IMR-90 (cell line): ENCODE data around the gene EIF4A3. TPM values are rescaled to one million over a fixed set of nuclear protein-coding genes. Genes with fewer than 3 reads are reported as not detected.

Experiments used
- ATAC-seq: fragments of 200-7000 bp; cut with Tn5 transposase; 2 replicates; pipeline ENCODE4 v1.9.1; 2020; ENCODE audit warnings: low read depth, mild to moderate bottlenecking, moderate library complexity
- BruUV-seq: library from RNA; stranded (reverse); fragments of 400-500 nt; replicated peaks from 2 replicates; lab custom pipeline; 2021; lab: Mats Ljungman, UMichigan
- CTCF ChIA-PET: fragments of 300-600 bp; formaldehyde crosslinking; extraction: SDS; loops from one replicate; lab custom pipeline; 2021; ENCODE audit warnings: antibody characterized with exemption; lab: Yijun Ruan, JAX
- POLR2A ChIA-PET: fragments of 300-600 bp; sonication (Branson Sonifier 250); formaldehyde crosslinking; loops from one replicate; lab custom pipeline; 2022; ENCODE audit warnings: antibody characterized with exemption; ENCODE audit not compliant: unreplicated experiment; lab: Charles Lee
- DNase-seq: peaks from one replicate; pipeline ENCODE4 v3.0.0; 2013
- H2AFZ ChIP-seq: replicated peaks from 2 replicates; pipeline ENCODE3; 2013; ENCODE audit warnings: low read length, mild to moderate bottlenecking; ENCODE audit not compliant: poor library complexity
- H2AK5ac ChIP-seq: 2 replicates; pipeline ENCODE4 v1.6.1; 2013; ENCODE audit warnings: low read depth, low read length, inconsistent platforms
- H2AK9ac ChIP-seq: replicated peaks from 2 replicates; pipeline ENCODE3; 2013; ENCODE audit warnings: mild to moderate bottlenecking, low read depth, low read length, moderate library complexity; ENCODE audit not compliant: poor library complexity
- H2BK120ac ChIP-seq: 2 replicates; pipeline ENCODE4 v1.6.1; 2013; ENCODE audit warnings: low read depth, low read length, inconsistent platforms
- H2BK15ac ChIP-seq: 3 replicates; pipeline ENCODE4 v1.6.1; 2013; ENCODE audit warnings: low read depth, low read length, inconsistent platforms
- H2BK20ac ChIP-seq: 2 replicates; pipeline ENCODE4 v1.6.1; 2013; ENCODE audit warnings: low read depth, mild to moderate bottlenecking, inconsistent platforms, low read length, moderate library complexity
- H2BK5ac ChIP-seq: 2 replicates; pipeline ENCODE4 v1.6.1; 2013; ENCODE audit warnings: mild to moderate bottlenecking, low read depth, low read length, inconsistent platforms; ENCODE audit not compliant: poor library complexity, severe bottlenecking
- H3K14ac ChIP-seq: replicated peaks from 2 replicates; pipeline ENCODE4 v1.6.1; 2013; ENCODE audit warnings: low read depth, low read length, inconsistent platforms
- H3K18ac ChIP-seq: 2 replicates; pipeline ENCODE4 v1.6.1; 2013; ENCODE audit warnings: low read depth, low read length, control low read depth
- H3K23ac ChIP-seq: 2 replicates; pipeline ENCODE4 v1.6.1; 2013; ENCODE audit warnings: low read depth, low read length, inconsistent platforms
- H3K27ac ChIP-seq: 2 replicates; pipeline ENCODE4 v1.5.1; 2013; ENCODE audit warnings: mild to moderate bottlenecking, control low read depth, low read length; ENCODE audit not compliant: insufficient read depth
- H3K27me3 ChIP-seq: 2 replicates; pipeline ENCODE4 v1.6.1; 2013; ENCODE audit warnings: low read length; ENCODE audit not compliant: control insufficient read depth, insufficient read depth
- H3K36me3 ChIP-seq: 2 replicates; pipeline ENCODE4 v1.6.1; 2013; ENCODE audit warnings: low read length, mixed read lengths; ENCODE audit not compliant: control insufficient read depth, insufficient read depth
- H3K4ac ChIP-seq: 2 replicates; pipeline ENCODE4 v1.6.1; 2013; ENCODE audit warnings: low read depth, low read length, inconsistent platforms
- H3K4me1 ChIP-seq: 2 replicates; pipeline ENCODE4 v1.6.1; 2013; ENCODE audit warnings: low read length, mixed read lengths; ENCODE audit not compliant: control insufficient read depth, insufficient read depth
- H3K4me2 ChIP-seq: 2 replicates; pipeline ENCODE4 v1.6.1; 2013; ENCODE audit warnings: low read depth, mild to moderate bottlenecking, control low read depth, low read length, moderate library complexity
- H3K4me3 ChIP-seq: 2 replicates; pipeline ENCODE4 v1.5.1; 2013; ENCODE audit warnings: low read depth, mild to moderate bottlenecking, control low read depth, low read length, moderate library complexity; ENCODE audit not compliant: insufficient read depth
- H3K56ac ChIP-seq: 2 replicates; pipeline ENCODE4 v1.6.1; 2013; ENCODE audit warnings: low read length, inconsistent platforms; ENCODE audit not compliant: insufficient read depth; ENCODE audit errors: extremely low read depth
- H3K79me1 ChIP-seq, 2 experiments: 2 replicates each; pipeline ENCODE4 v1.6.1; 2013; ENCODE audit warnings: low read length in 2 of 2, inconsistent platforms in 1 of 2, low read depth in 1 of 2
- H3K9ac ChIP-seq: 2 replicates; pipeline ENCODE4 v1.6.1; 2013; ENCODE audit warnings: low read depth, low read length, control low read depth
- H3K9me1 ChIP-seq: 2 replicates; pipeline ENCODE4 v1.6.1; 2013; ENCODE audit warnings: low read length, inconsistent platforms; ENCODE audit not compliant: insufficient read depth
- H3K9me3 ChIP-seq: 2 replicates; pipeline ENCODE4 v1.6.1; 2013; ENCODE audit warnings: low read length; ENCODE audit not compliant: control insufficient read depth, insufficient read depth
- H4K20me1 ChIP-seq: 2 replicates; pipeline ENCODE4 v1.6.1; 2013; ENCODE audit warnings: low read length, inconsistent platforms; ENCODE audit not compliant: insufficient read depth
- H4K5ac ChIP-seq: 2 replicates; pipeline ENCODE4 v1.6.1; 2013; ENCODE audit warnings: mild to moderate bottlenecking, low read depth, low read length, control low read depth
- H4K8ac ChIP-seq, 2 experiments: 2 replicates each; pipeline ENCODE4 v1.6.1; 2013; ENCODE audit warnings: low read depth in 2 of 2, low read length in 2 of 2, control low read depth in 1 of 2, inconsistent platforms in 1 of 2
- H4K91ac ChIP-seq: 2 replicates; pipeline ENCODE4 v1.6.1; 2013; ENCODE audit warnings: low read depth, low read length, inconsistent platforms; ENCODE audit not compliant: insufficient read depth
- CEBPB ChIP-seq: IDR thresholded peaks from 2 replicates; pipeline ENCODE4 v1.6.1; 2012; ENCODE audit warnings: low read depth, low read length, improper control_type of control experiment
- WGBS, 2 experiments: methylation state at CpG; one replicate each; pipeline versions ENCODE4 v1.1.5 to v1.1.7; 2013; ENCODE audit warnings: missing lambda C conversion rate in 2 of 2; ENCODE audit not compliant: insufficient read length in 1 of 2; ENCODE audit errors: extremely low coverage in 2 of 2; 5-methylcytosine and 5-hydroxymethylcytosine counted together
- dilution Hi-C: fragments of 300-500 bp; cut with HindIII; formaldehyde crosslinking; loops from one replicate; pipeline ENCODE4 v1.14.3; 2018; ENCODE audit warnings: low sequenced_read_pairs; ENCODE audit not compliant: unreplicated experiment
- in situ Hi-C: fragments of 300-500 bp; cut with MboI; formaldehyde crosslinking; loops from 3 replicates; pipeline ENCODE4 v1.14.3; 2019; ENCODE audit warnings: low sequenced_read_pairs, inconsistent platforms, mixed read lengths
- intact Hi-C: fragments of 100-400 bp; cut with micrococcal nuclease; formaldehyde crosslinking; loops from 2 replicates; pipeline ENCODE4 v1.10.0; 2022
- polyA plus RNA-seq, 3 experiments: library from polyadenylated mRNA; depleted of rRNA; stranded (reverse); fragments of >200 nt; gene quantifications; 2 replicates each; pipeline ENCODE4 v1.2.3, GENCODE V29; 2012; ENCODE audit warnings: low replicate concordance in 1 of 3
- total RNA-seq: library from RNA; depleted of rRNA; stranded (reverse); fragments of >200 nt; gene quantifications from 2 replicates; pipeline ENCODE4 v1.2.3, GENCODE V29; 2012

Gene EIF4A3
- total and polyA plus RNA-seq, 2 of the 4 experiments (the other 2 are of a cell fraction): 85.3 to 97.1 TPM

- Histone ChIP-seq H3K27me3 (no peaks in the 10 kb centered on the region), H2AFZ (no peak overlapping the region), H3K27ac (no peak overlapping the region), H3K9me3 (no peaks in the 10 kb centered on the region), H3K14ac (no peak overlapping the region), H2BK20ac (no peak overlapping the region), H4K8ac (no peak overlapping the region), H3K4ac (no peak overlapping the region), H3K36me3 (peaks cover 3% of the 10 kb centered on the region; the same call in 1 of the 2 replicates), H4K20me1 (no peaks in the 10 kb centered on the region), H2BK5ac (no peak overlapping the region), H3K56ac (no peak overlapping the region), H4K91ac (no peak overlapping the region), H3K9ac (no peak overlapping the region), H3K18ac (no peak overlapping the region), H3K4me2 (no peak overlapping the region), H2AK9ac (no peak overlapping the region), H3K79me1 (no peaks in the 10 kb centered on the region), H4K5ac (no peak overlapping the region), H3K23ac (no peak overlapping the region), H3K4me3 (no peak overlapping the region), H3K9me1 (peaks cover under 1% of the 10 kb centered on the region; the same call in 1 of the 2 replicates), H2AK5ac (no peak overlapping the region), H3K4me1 (no peaks in the 10 kb centered on the region; the same call in 1 of the 2 replicates), H2BK120ac (no peak overlapping the region), H2BK15ac (no peak overlapping the region)
- BruUV-seq: no TSS peak
- no peak for TF ChIP-seq CEBPB
- intact Hi-C loops (no loop called here), dilution Hi-C loops (no loop called here), in situ Hi-C loops (no loop called here)
- no peak for ATAC-seq
- no peak for DNase-seq
- POLR2A ChIA-PET: interaction anchor here (0.6 kb wide), 1 partner anchor 344 kb away, joined by 5 read pairs; no protein-coding TSS in a partner anchor
- CTCF ChIA-PET: no interaction called here
- 86% methylated on average over 11 of the region's 21 CpGs; no CpG with 5 or more reads in 1 of the 2 experiments for WGBS, 2 experiments
Measured at GRCh38 chr17:80110927-80111701, 35.8 kb downstream of the EIF4A3 start.
